Measurements from ENCODE around the gene ECSIT. TPM values are rescaled to one million over a fixed set of nuclear protein-coding genes. Genes with fewer than 3 reads are reported as not detected.
"Not testable (repeated sequence)": the region's sequence is repeated elsewhere in the genome, so short reads cannot be mapped to it uniquely, and the experiment has no call there.

Gene ECSIT, protein sequence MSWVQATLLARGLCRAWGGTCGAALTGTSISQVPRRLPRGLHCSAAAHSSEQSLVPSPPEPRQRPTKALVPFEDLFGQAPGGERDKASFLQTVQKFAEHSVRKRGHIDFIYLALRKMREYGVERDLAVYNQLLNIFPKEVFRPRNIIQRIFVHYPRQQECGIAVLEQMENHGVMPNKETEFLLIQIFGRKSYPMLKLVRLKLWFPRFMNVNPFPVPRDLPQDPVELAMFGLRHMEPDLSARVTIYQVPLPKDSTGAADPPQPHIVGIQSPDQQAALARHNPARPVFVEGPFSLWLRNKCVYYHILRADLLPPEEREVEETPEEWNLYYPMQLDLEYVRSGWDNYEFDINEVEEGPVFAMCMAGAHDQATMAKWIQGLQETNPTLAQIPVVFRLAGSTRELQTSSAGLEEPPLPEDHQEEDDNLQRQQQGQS
- total RNA-seq = 10 to 100 TPM; 25.0 to 63.1 (median 33.2) TPM

DNA sequence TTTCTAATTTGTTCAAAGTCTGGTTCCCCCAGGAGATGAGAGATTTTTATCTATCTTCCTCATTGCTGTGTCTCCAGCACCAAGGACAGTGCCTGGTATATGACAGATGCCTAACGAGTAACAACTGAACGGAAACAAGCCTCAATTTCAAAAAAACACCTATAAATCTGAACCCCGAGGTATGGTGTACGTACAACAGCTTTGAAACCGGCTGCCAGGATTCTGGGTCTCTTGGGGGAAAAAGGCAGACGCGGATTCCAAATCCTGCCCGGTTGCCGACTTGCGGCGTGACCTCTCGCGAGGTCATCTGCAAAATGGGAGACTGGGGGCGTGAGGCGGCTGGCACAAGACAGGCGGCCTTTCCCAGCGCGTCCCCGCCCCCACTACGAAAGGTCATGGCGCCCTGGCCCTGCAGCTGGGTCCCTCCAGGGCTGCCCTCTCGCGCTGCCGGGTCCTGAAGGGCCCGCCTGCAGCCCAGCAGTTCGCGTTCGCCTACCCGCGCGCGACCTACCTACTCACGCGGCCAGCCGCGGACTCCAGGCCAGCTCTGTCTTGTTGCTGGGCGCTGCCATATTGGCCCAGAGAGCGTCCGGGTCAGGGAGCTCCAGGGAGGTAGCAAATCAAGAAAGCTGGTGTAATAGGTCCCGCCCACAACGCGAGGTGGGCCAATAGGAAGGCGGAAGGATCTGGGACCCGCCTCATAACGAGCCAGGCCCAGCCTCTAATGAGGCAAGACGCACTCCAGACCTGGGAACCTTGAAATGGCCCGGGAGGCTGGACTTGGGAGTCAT lies at the start of gene ECSIT:
Gene ECSIT (minus strand): TSS at position 584 of the 791 bp plus-strand sequence. CDS start 9,964 bp downstream, outside the sequence.
- DNase-seq (ENCODE audit: low spot score) (peak; percentile 95), ATAC-seq (ENCODE audit: low FRiP score) (peak; percentile 99)
- TF ChIP-seq, protein P1, sequence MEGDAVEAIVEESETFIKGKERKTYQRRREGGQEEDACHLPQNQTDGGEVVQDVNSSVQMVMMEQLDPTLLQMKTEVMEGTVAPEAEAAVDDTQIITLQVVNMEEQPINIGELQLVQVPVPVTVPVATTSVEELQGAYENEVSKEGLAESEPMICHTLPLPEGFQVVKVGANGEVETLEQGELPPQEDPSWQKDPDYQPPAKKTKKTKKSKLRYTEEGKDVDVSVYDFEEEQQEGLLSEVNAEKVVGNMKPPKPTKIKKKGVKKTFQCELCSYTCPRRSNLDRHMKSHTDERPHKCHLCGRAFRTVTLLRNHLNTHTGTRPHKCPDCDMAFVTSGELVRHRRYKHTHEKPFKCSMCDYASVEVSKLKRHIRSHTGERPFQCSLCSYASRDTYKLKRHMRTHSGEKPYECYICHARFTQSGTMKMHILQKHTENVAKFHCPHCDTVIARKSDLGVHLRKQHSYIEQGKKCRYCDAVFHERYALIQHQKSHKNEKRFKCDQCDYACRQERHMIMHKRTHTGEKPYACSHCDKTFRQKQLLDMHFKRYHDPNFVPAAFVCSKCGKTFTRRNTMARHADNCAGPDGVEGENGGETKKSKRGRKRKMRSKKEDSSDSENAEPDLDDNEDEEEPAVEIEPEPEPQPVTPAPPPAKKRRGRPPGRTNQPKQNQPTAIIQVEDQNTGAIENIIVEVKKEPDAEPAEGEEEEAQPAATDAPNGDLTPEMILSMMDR (IDR thresholded peaks at IDR 0.05) = no peak

DNA sequence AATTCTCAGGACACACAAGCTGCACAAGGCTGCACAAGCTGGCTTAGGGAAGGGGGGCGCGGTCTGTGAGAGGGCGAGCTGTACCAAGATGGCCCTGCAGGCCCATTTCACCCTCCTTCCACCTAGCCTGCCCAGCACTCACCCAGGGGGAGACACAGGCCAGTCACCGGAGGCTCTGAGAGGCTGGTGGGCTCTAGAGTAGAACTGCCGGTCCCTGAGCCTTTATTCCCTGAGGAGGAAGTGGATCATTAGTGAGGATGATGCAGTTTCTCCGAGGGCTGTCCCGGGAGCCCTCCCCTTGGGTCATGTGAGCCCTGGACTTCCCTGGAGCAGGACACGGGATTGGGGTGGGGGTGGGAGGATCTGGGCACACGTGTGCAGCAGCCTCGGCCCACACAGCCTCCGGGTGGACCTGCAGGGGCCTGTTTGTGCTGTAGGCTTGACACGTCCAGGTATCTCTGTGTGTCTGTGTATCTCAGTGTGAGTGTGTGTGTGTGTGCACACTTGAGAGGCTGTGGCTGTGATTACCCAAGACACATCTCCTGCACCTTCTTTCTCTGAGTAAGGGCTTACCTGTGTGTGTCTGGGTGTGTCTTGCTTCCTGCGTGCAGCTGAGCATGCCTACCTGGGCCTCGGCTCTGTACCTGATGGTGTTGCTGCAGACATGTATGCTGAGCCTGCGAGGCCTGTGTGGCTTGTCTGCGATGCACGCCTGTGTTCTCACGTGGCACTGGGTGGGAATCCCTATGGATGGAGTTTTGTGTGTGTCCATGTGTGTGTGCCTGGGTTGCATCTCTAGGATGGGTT lies 48.7 kb upstream of the ECSIT start, which contains the start of gene ACP5:
Gene ACP5 (minus strand): TSS at position 195 of the 807 bp plus-strand sequence. CDS start 328 bp downstream, outside the sequence.
- TF ChIP-seq, protein P1 (IDR thresholded peaks at IDR 0.05) = no peak
- DNase-seq (ENCODE audit: low spot score) = no peak
- ATAC-seq (ENCODE audit: low FRiP score) = no peak

DNA sequence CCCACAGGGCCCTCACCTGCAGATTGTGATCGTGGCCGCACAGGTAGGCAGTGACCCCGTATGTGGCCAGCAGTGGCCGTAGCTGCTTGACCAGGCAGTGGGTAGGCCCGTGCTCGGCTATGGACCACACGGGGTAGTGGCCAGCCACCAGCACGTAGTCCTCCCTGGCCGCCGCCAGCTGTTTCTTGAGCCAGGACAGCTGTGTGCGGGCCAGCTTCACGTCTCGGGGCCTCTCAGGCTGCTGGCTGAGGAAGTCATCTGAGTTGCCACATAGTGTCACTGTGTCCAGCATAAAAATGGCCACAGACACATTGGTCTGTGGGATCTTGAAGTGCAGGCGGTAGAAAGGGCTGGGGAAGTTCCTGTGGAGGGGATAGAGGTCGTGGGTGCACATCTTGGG lies 47.3 kb upstream of the ECSIT start:
- no peak for ATAC-seq (ENCODE audit: low FRiP score)
- DNase-seq (ENCODE audit: low spot score) = no peak
- TF ChIP-seq, protein P1 (IDR thresholded peaks at IDR 0.05) = no peak

DNA sequence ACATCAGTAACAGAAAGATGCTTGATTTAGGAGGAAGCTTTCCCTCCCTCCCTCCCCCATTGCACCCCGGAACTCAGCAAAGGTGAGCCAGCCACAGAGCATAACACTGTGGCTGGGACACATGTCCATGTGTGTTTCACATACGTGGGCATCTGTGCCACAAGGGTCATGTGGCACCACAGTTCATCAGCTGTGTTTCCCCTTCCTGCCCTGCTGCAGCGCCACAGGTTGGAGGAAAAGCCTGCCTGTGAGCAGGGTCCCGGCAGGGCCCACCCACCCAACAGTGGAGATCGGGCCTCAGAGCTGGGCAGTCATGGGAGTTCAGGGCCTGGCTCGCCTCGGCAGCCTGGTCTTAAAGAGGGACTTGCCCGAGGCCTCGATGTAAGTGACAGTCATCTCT lies 45.8 kb upstream of the ECSIT start:
- DNase-seq (ENCODE audit: low spot score) = no peak
- no peak for ATAC-seq (ENCODE audit: low FRiP score)
- TF ChIP-seq, protein P1 (IDR thresholded peaks at IDR 0.05) = no peak

DNA sequence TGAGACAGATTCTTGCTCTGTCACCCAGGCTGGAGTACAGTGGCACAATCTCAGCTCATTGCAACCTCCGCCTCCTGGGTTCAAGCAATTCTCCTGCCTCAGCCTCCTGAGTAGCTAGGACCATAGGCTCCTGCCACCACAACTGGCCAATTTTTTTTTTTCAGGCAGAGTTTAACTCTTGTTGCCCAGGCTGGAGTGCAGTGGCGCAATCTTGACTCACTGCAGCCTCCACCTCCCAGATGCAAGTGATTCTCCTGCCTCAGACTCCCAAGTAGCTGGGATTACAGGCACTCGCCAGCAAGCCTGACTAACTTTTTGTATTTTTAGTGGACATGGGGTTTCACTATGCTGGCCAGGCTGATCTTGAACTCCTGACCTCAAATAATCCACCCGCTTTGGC lies 44.8 kb upstream of the ECSIT start:
- ATAC-seq (ENCODE audit: low FRiP score); DNase-seq (ENCODE audit: low spot score): not testable (repeated sequence)

DNA sequence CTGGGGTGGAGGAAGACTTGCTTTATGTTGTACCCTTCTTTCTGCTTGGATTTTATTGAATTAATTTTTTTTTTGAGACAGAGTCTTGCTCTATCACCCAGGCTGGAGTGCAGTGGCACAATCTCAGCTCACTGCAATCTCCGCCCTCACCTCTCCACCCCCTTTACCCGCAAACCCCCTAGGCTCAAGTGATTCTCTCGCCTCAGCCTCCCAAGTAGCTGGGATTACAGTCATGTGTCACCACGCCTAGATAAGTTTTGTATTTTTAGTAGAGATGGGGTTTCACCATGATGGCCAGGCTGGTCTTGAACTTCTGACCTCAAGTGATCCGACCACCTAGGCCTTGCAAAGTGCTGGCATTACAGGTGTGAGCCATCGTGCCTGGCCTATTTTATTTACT lies 44.4 kb upstream of the ECSIT start:
- DNase-seq (ENCODE audit: low spot score); ATAC-seq (ENCODE audit: low FRiP score): not testable (repeated sequence)

DNA sequence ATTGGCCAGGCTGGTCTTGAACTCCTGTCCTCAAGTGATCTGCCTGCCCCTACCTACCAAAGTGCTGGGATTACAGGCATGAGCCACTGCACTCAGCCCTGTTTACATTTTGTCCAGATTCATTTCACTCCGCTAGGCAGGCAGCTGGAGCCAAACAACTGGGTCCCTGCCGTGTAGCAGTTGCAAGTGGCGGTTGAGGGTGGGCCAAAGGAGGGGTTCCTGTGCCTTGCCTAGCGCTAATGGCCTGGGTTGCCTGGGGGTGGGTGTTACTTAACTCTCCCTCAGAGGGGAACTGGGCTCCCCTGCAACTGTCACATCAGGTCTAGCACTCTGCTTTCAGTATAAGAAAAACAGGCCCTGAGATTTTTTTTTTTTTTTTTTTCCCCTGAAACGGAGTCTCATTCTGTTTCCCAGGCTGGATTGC lies 41.1 kb upstream of the ECSIT start:
- DNase-seq (ENCODE audit: low spot score) (no peak), ATAC-seq (ENCODE audit: low FRiP score) (no peak)
- TF ChIP-seq, protein P1 (IDR thresholded peaks at IDR 0.05) = no peak

Data from omental fat pad (tissue), 4 donors.